Activated CD4-positive, alpha-beta T cell treated with anti-CD3 and anti-CD28 coated beads for 4 hours (primary cell): ENCODE data around the gene DHDH.
A peak's percentile ranks its signal among the peaks of the same experiment; 100 is the strongest.
"Not testable (repeated sequence)": the region's sequence is repeated elsewhere in the genome, so short reads cannot be mapped to it uniquely, and the experiment has no call there.

Source experiments
- DNase-seq, 2 donors: peaks; one replicate each; pipeline ENCODE4 v3.0.0-alpha.2; 2020

DHDH gene

DNA sequence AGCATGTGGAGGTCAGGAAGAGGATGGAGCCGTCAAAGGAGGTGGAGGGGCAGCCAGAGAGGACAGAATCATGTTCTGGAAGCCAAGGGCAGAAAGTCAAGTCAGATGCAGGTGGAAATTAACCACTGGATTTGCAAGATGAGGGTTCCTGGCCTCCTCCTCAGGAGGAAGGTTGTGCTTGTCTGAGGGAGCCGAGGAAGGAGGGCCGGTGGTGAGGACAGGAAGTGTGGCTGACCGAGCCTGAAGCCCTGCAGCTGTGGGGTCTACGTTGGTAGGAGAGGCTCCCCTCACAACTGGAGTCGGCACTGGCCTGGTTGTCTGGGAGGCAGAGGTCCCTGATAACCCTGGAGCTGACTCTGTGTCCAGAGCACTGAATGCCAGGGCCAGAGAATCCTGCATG is 15.4 kb upstream of the DHDH start:
- DNase-seq, result no peak

DNA sequence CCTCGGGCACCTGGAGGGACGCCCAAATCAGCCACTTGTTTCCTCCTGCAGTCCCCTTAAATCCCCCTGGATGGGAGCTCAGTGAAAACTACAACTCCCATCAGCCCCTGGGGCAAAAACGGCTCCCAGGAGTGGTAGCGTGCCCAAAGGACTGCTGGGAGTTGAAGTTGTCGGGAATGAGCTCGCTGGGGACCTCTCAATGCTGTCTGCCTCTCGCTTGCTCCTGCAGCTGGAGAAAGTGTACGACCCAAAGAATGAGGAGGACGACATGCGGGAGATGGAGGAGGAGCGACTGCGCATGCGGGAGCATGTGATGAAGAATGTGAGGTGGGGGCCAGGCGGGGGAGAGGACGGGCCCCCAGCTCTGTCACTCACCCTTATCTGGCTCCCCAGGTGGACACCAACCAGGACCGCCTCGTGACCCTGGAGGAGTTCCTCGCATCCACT is 14.7 kb upstream of the DHDH start:
- no peak for DNase-seq

DNA sequence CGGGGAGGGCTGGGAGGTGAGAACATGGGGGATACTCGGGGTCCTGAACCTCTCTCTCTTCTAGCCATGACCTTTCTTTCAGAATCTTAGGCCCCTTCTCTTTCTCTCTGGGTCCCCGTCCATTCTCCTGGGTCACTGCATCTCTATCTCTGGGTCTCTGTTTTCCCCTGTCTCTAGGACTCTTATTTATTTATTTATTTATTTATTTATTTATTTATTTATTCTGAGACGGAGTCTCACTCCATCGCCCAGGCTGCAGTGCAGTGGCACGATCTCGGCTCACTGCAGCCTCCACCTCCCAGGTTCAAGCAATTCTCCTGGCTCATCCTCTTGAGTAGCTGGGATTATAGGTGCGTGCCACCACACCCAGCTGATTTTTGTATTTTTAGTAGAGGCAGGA is 14.2 kb upstream of the DHDH start:
- not testable (repeated sequence) for DNase-seq

DNA sequence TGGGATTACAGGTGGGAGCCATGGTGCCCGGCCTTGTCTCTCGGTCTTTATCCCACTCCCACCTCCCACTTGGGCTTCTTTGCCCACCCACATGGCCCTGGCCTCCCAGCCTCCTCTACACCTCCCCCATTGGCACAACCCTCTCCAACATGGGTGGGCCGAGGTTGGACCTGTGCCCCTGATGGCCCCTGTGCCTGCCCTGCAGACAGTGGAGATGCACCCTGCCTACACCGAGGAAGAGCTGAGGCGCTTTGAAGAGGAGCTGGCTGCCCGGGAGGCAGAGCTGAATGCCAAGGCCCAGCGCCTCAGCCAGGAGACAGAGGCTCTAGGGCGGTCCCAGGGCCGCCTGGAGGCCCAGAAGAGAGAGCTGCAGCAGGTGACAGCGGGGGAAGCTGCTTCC is 12.6 kb upstream of the DHDH start:
- no peak for DNase-seq

DNA sequence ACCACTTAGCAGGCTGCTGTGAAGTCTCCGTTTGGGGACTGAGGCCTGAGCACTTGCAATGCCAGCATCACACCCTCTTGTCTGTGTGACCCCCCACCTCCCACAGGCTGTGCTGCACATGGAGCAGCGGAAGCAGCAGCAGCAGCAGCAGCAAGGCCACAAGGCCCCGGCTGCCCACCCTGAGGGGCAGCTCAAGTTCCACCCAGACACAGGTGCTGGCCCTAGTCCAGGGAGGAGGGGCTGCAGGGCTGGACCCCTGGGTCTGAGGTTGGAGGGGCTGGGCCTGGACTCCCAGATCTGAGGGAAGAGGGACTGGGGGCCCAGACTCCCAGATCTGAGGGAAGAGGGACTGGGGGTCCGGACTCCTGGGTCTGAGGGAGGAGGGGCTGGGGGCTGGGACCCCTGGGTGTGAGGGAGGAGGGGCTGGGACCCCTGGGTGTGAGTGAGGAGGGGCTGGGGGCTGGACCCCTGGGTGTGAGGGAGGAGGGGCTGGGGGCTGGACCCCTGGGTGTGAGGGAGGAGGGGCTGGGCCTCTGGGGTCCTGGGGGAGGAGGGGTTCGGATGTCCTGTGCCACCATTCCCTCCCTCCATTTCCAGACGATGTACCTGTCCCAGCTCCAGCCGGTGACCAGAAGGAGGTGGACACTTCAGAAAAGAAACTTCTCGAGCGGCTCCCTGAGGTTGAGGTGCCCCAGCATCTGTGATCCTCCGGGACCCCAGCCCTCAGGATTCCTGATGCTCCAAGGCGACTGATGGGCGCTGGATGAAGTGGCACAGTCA is 11.6 kb upstream of the DHDH start:
- DNase-seq, result no peak

DNA sequence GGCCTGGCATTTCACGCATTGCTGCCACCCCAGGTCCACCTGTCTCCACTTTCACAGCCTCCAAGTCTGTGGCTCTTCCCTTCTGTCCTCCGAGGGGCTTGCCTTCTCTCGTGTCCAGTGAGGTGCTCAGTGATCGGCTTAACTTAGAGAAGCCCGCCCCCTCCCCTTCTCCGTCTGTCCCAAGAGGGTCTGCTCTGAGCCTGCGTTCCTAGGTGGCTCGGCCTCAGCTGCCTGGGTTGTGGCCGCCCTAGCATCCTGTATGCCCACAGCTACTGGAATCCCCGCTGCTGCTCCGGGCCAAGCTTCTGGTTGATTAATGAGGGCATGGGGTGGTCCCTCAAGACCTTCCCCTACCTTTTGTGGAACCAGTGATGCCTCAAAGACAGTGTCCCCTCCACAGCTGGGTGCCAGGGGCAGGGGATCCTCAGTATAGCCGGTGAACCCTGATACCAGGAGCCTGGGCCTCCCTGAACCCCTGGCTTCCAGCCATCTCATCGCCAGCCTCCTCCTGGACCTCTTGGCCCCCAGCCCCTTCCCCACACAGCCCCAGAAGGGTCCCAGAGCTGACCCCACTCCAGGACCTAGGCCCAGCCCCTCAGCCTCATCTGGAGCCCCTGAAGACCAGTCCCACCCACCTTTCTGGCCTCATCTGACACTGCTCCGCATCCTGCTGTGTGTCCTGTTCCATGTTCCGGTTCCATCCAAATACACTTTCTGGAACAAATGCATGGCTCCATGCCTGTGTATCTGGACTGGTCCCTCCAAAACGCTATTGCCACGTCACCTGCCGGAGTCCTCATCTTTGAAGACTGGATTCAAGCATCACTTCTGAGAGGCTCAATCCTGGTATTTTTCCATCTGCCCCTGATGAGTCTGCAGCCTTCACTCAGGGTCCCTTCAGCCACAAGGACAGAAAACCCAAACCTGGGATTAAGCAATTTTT is 10.7 kb upstream of the DHDH start:
- DNase-seq, result no peak

DNA sequence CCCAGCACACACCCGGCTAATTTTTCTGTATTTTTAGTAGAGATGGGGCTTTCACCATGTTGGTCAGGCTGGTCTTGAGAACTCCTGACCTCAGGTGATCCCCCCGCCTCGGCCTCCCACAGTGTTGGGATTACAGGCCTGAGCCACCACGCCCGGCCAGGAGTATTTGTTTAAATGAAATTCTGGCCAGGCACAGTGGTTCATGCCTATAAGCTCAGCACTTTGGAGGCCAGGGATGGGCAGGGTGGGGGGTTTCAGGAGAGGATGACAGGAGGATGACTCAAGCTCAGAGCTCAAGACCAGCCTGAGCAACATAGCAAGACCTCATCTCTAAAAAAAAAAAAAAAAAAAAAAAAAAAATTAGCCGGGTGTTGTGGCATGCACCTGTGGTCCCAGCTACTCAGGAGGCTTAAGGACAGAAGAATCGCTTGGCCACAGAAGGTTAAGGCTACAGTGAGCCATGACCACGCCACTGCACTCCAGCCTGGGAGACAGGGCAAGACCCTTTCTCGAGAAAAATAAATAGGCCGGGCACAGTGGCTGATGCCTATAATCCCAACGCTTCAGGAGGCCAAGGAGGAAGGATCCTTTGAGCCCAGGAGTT is 8.2 kb upstream of the DHDH start:
- DNase-seq, result no peak

DNA sequence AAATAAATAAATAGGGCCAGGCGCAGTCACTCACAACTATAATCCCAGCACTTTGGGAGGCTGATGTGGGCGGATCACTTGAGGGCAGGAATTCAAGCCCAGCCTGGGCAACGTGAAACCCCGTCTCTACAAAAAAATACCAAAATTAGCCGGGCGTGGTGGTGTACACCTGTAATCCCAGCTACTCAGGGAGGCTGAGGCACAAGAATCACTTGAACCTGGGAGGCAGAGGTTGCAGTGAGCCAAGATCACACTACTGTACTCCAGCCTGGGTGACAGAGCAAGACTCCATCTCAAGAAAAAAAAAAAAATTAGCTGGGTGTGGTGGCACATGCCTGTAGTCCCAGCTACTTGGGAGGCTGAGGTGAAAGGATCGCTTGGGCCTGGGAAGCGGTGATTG is 7.6 kb upstream of the DHDH start:
- DNase-seq, result not testable (repeated sequence)

DNA sequence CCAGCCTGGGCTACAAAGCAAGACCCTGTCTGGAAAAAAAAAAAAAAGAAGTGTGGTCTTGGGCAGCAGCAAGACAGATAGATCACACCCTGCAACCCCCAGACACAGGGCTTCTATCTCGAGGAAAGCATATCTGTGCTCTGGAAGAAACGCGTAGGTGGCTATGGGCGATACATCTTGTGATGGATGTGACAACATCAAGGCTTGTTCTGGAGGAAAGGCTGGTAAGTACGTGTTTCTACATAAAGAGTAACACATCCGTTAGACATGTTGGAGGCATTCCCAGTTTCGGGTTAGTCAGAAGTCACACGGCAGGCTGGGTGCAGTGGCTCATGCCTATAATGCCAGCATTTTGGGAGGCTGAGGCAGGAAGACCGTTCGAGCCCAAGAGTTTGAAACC is 6.6 kb upstream of the DHDH start:
- peak in 1 of 2 donors; percentile 11 for DNase-seq

DNA sequence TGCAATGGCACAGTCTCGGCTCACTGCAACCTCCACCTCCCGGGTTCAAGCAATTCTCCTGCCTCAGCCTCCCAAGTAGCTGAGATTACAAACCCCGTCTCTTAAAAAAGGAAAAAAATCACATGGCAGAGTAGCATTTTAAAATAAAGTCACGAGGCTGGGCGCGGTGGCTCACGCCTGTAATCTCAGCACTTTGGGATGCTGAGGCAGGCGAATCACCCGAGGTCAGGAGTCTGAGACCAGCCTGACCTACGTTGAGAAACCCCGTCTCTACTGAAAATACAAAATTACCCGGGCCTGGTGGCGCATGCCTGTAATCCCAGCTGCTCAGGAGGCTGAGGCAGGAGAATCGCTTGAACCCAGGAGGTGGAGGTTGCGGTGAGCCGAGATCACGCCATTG is 5.8 kb upstream of the DHDH start:
- not testable (repeated sequence) for DNase-seq

DNA sequence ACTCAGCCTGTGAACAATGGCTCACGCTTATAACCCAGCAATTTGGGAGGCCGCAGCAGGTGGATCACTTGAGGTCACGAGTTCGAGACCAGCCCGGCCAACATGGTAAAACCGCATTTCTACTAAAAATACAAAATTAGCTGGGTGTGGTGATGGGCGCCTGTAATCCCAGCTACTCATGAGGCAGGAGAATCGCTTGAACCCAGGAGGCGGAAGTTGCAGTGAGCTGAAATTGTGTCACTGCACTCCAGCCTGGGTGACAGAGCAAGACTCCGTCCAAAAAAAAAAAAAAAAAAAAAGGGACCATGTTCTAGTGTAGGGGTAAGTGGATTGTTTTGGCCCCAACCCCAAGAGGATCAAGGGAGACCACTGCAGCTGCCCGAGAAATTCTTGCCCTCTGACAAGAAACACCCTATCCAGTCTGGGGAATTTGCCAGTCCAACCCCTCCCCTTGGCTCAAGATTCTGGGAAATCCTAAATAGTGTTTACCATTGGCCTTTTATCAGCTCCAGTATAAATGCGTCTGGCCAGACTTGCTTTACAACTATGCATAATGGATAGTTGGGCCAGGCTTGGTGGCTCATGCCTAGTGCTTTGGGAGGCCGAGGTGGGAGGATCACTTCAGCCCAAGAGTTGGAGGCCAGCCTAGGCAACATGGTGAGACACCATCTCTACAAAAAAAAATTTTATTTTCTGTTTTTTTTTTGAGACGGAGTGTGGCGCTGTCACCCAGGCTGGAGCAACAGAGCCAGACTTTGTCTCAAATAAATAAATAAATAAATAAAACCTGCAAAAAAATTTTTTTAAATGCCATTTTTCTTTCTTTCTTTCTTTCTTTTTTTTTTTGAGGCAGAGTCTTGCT is 5.1 kb upstream of the DHDH start:
- DNase-seq, result no peak

DNA sequence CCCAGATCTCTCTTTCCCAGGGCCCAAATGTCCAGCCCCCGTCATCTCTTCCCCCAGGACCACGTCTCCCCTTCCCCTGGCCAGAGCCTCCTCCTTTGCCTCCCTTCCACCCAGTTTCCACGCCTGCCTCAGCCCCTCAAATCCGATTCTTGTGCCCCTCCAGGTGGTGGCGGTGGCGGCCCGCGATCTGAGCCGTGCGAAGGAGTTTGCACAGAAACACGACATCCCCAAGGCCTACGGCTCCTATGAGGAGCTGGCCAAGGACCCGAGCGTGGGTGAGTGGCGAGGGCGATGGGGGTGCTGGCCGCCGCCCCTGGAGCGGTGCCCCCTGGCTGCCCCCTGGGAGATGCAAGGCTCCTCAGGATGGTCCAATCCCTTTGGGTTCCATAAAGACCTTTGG is 1.3 kb downstream of the DHDH start:
- DNase-seq, result no peak

DNA sequence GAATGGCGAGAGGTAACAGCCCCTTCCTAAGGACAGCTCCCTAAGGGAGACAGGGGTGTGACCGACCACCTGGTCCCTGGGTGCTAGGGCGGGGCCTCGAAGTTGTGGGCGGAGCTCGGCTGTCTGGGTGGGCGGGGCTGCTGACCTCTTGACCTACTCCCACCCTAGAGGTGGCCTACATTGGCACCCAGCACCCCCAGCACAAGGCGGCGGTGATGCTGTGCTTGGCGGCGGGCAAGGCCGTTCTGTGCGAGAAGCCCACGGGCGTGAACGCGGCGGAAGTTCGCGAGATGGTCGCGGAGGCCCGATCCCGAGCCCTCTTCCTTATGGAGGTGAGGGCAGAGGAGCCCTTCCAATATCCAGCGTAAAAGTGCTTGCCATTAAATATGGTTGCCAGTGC is 2.4 kb downstream of the DHDH start:
- no peak for DNase-seq

DNA sequence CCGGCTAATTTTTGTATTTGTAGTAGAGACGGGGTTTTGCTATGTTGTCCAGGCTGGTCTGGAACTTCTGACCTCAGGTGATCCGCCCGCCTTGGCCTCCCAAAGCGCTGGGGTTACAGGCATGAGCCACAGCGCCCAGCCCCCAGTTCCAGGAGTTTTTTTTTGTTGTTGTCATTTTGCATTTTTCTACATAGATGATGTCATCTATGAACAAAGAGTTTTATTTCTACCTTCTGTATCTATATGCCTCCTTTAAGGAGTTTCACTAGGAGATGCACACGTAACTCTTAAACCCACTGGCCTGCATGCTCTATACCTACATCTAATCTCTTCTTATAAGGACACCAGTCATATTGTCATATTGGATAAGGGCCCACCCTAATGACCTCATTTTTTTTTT is 4.8 kb downstream of the DHDH start:
- no peak for DNase-seq

DNA sequence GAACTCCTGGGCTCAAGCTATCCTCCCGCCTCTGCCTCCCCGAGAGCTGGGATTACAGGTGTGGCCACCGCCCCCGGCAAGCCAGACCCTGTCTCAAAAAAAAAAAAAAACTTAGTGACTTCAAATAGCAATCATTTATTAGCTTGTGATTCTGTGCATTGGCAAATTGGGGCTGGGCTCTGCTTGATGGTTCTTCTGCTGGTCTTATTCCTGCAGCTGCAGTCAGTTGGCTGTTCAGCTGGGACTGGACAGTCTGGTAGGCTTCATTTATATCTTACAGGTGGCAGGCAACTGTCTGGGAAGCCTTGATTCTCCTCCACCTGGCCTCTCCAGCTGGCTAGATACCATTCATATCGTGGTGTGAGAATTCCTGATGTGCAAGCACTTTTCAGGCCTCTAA is 7.4 kb downstream of the DHDH start:
- DNase-seq, result no peak

DNA sequence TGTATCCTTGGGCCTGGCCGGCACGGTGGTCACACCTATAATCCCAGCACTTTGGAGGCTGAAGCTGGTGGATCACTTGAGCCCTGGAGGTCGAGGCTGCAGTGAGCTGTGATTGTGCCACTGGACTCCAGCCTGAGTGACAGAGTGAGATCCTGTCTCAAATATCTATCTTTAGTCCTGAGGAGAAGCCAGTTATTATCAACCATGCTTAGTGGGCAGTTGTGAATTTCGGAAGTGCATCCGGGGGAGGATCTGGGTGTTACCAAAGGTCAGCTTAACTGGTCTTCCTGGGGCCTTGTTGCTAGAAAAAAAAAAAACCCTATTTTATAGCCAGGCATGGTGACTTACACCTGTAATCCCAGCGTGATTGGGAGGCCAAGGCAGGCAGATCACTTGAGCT is 9.6 kb downstream of the DHDH start:
- no peak for DNase-seq

DNA sequence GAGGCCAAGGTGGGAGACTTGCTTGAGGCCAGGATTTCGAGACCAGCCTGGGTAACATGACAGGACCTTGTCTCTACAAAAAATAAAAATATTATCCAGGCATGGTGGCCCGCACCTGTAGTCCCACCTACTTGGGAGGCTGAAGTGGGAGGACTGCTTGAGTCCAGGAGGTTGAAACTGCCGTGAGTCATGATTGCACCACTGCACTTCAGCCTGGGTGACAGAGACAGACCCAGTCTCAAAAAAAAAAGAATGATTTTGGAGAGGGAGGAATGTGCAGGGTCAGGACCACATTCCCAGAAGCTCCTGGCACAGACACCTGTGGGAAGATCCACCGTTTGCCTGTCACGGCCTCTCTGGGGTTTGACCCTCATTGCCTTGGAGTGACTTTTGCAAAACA is 11.9 kb downstream of the DHDH start:
- DNase-seq, result no peak

DNA sequence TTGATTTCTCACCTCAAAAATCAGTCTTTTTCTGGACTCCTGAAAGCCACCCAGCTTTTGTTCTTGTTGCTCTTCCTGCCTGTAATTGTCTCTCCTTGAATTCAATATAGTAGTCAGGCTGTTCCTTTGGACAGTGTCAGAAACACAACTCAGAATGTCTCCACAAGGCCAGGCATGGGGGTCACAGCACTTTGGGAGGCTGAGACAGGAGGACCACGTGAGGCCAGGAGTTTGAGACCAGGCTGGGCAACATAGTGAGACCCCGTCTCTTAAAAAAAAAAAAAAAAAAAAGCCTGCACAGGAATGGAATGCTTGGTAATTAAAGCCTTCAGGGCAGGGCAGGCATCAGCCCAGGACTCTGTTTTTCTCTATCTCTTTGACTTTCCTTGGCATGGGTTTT is 12.3 kb downstream of the DHDH start:
- no peak for DNase-seq

DNA sequence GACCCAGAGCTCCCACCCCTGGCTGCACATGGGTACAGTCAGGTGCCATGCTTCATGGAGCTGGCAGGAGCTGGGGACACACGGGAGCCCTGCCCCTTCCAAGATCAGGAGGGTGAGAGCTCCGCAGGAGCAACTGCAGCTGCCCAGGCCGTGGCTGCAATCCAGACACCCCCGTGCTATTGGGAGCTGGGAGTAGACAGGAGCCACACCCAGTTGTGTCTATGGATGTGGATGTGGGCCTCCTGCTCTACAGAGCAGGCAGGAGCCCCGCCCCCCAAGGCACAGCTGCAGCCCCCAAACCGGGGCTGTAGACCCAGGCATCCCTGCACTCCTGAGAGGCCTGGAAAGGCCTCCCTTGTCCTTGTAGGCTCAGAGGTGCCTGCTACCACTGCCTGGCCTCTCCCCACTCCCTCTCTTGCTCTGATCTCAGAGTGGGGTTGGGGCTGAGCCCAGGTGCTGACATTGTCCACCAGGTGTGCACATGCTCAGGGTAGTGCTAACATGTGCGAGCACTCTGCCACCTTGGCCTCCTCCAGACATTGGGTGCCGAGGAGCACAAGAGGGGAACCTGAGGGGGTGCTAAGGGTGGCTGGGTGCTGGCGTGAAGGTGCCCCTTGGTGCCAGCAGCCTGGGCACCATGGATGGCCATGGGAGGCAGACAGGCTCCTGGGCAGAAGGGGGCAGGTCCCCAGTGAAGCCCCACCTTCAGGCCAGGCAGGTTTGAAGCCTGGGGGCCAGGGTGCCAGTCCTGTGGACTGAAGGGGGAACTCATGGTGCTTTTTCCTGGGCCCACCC is 13.2 kb downstream of the DHDH start:
- no peak for DNase-seq

DNA sequence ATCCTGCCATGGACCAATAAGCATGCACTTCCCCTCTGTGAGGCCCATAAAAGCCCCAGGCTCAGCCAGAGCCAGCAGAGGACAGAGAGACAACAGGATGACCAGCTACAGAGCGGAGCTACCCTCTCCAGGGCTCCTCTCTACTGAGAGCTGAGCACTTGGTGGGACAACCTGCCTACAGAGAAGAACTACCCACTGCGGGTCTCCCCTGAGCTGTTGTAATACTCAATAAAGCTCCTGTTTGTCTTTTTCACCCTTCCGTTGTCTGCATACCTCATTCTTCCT is 13.7 kb downstream of the DHDH start:
- no peak for DNase-seq

DNA sequence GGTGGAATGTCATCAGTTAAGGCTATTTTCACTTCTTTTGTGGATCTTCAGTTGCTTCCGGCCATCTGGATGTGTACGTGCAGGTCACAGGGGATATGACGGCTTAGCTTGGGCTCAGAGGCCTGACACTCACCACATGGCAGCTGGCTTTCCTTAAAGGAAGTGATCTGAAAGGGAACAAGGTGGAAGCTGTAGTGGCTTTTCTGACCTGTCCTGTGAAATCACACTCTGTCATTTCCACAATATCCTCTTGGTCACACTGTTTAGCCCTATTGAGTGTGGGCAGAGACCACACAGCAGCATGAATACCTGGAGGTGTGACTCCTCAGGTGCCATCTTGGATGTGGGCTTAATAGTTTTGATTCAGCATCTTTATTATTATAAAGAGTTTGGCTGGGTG is 16.7 kb downstream of the DHDH start:
- DNase-seq, result no peak
